Activated CD4-positive, alpha-beta T cell treated with anti-CD3 and anti-CD28 coated beads for 1 hour (primary cell): ENCODE measurements around the gene ACTN4.

ENCODE experiments used
- DNase-seq: peaks from one replicate; pipeline ENCODE4 v3.0.0-alpha.2; 2020

ACTN4 gene

DNA sequence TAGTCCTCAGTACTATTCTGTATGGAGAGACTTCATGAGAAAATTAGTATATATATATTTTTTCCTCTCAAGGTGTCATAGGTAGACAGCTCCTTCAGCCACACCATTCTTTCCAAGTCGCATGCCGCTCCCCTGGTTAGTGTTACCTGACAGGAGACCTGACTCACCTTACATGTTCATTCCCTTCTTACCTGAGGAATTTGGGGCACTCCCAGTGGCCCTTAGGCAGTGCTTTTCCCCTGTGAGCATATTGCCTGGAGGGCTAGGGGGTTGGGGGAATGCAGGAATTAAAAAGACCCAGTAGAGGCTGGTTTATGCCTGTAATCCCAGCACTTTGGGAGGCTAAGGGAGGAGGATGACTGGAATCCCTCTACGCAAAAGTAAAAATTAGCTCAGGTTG is 9.0 kb upstream of the ACTN4 start:
- DNase-seq, result no peak

DNA sequence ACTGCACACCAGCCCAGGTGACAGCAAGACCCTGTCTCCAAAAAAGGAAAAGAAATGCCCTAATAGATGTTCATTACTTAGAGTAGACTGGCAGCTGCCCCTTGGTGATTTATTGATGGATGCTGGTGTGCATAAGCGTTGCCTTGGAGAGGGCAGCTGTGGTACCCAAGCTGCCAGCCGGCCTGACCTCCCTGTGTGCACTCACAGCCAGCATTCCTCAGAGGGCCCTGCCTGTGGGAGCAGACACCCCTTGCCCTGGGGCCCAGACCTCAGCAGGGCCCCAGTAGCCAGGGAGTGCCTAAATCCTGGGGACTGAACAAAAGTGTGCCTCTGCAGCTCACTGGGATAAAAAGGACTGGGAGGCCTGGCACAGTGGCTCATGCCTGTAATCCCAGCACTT is 7.8 kb upstream of the ACTN4 start:
- DNase-seq, result no peak

GRCh38 chr19:38640368-38640767 is 7.1 kb upstream of the ACTN4 start:
- no peak for DNase-seq

GRCh38 chr19:38642176-38642575 is 5.3 kb upstream of the ACTN4 start:
- no peak for DNase-seq

DNA sequence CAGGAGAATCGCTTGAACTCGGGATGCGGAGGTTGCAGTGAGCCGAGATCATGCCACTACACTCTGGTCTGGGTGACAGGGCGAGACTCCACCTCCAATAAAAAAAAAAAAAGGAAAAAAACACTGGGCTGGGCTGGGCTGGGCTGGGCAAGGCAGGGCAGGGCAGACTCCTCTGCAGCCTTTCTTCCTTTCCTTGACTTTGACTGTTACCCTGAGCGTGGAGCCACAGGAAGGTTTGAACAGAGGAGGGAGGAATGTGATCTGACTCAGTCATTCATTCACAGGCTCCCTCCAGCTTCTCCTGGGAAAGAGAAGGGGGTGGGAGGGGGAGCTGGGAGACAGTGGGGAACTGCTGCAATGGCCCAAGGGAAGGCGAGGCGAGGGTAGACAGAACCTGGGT is 2.7 kb upstream of the ACTN4 start:
- DNase-seq, result no peak

- DNase-seq, result no peak
Measured at GRCh38 chr19:38647966-38648768, 718 bp downstream of the ACTN4 start.

- no peak for DNase-seq
Measured at GRCh38 chr19:38648769-38649304, 1.4 kb downstream of the ACTN4 start.

GRCh38 chr19:38649305-38650171 is 2.1 kb downstream of the ACTN4 start:
- no peak for DNase-seq

- no peak for DNase-seq
Measured at GRCh38 chr19:38650172-38650775, 2.8 kb downstream of the ACTN4 start.

- no peak for DNase-seq
Measured at GRCh38 chr19:38650911-38651584, 3.6 kb downstream of the ACTN4 start.

- DNase-seq, result no peak
Measured at GRCh38 chr19:38653028-38653571, 5.7 kb downstream of the ACTN4 start.

DNA sequence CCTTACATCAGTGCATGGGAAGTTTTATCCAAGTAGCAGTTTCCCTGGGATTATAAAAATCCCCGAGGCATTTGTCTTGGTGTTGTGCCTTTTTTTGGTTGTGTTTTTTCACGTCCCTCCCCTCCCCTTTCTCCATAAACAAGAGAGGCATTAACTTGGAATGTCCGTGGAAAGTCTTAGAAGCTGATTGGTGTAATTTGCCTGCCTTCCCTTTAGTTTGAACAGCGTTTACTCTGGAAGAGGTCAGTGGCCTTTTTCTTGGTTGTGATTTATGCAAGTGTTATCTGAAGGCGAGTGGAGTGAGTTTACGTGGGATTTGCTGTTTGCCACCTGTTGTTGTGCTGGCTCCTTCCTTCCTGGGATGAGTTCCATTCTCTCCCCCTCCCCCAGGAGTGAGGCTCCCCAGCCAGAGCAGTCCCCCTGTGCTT is 7.2 kb downstream of the ACTN4 start:
- DNase-seq, result no peak

DNA sequence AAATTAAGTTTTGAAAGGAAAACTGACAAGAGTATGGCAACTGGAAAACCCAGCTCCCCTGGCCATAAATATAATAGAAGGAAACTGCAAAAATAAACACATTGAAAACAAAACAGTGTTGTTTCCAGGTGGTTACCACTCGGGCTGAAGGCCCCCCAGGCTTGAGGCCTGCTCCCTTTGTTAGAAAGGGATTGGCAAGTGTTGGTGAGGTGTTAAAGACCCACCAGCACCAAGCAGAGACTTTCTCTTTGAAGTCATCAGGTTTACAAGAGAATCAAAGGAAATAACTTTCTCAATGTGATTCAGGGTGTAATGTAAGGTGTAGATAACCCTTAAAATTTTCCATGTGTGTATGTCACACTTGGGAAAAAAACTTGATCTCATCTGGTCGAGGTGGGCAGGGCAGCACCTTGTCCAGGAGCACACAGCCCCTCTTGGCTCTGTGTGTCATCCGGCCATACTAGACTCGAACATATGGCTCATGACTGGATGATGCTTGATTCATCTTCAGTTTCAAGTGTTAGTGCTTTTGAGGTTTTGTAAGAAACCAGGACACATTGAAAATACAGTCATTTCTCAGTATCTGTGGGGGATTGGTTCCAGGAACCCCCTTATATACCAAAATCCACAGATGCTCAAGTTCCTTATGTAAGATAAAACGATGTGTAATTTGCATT is 7.8 kb downstream of the ACTN4 start:
- DNase-seq, result no peak

GRCh38 chr19:38656171-38656981 is 8.9 kb downstream of the ACTN4 start:
- DNase-seq, result no peak

- no peak for DNase-seq
Measured at GRCh38 chr19:38657633-38658222, 10.3 kb downstream of the ACTN4 start.

DNA sequence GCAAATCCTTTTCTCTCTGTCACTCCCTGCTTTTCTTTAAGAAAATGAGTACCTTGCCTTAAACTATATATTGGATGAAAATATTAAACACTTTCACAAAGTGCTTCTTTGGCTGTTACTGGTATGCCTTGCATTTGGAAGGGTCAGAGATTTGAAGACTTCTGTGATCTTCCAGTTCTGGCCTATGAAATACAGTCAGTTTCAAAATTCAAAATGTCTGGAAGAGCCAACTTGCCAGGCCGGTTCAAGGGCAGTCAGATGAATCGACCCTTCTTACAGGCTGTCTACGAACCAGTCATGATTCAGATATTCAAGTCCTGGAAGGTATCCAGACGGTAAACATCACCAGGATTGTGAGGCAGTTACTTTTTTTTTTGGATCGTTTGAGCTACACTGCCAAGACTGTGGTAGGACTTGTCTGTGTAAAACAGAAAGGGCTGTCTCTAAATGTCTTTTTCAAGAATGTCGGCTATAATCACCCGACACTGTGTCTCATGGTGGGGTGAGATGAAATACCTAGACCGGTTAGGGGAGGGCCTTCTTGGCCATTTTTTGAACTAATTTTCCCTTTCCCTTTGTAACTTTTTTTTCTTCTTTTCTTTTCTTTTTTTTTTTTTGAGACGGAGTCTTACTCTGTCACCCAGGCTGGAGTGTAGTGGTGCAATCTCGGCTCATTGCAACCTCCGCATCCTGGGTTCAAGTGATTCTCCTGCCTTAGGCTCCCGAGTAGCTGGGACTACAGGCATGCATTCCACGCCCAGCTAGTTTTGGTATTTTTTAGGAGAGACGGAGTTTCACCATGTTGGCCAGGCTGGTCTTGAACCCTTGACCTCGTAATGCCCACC is 11.2 kb downstream of the ACTN4 start:
- no peak for DNase-seq

GRCh38 chr19:38660724-38661123 is 13.3 kb downstream of the ACTN4 start:
- no peak for DNase-seq

DNA sequence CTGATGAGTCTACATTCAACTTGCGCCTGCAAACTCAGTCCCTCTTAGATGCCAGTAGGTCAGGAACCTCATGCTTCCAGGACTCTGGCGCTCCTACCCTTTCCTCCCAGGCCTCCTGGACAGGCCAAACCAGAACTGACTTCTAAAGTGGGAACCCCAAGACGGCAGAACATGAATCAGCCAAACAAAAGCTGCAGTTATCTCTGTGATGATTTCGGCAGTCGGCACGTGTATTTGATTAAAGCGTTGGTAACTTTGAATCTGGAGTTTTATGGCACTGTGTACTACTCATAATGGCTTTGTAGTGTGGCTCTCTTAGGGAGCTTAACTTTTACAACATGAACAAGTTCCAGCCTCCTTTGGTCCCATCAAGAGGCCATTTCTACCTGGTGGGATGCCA is 13.7 kb downstream of the ACTN4 start:
- DNase-seq, result no peak

- no peak for DNase-seq
Measured at GRCh38 chr19:38661996-38662395, 14.5 kb downstream of the ACTN4 start.
